ENCODE measurements around the gene IGF1R. TPM values are rescaled to one million over a fixed set of nuclear protein-coding genes. Genes with fewer than 3 reads are reported as not detected.

IGF1R gene
- total and polyA plus RNA-seq, 7 donors: 1.2 to 130 (median 39.6) TPM

GRCh38 chr15:98740295-98740694, 92.0 kb downstream of the IGF1R start:
- 70 to 86% methylated on average over 4 of the region's 4 CpGs for WGBS, 2 donors
- DNase-seq: no peak
- Histone ChIP-seq H3K27ac (peak overlapping the region in 1 of 4 donors; percentile 10), H3K4me3 (no peak overlapping the region), H3K4me1 (peaks cover 0 to 77% (median 65%) of the 10 kb centered on the region in 4 donors), H3K9me3 (no peaks in the 10 kb centered on the region), H3K27me3 (no peaks in the 10 kb centered on the region), H3K36me3 (no peaks in the 10 kb centered on the region)
- TF ChIP-seq EP300 (IDR thresholded peaks at IDR 0.05) (no peak), POLR2AphosphoS5 (IDR thresholded peaks at IDR 0.05) (no peak), CTCF (IDR thresholded peaks at IDR 0.05) (no peak)
- intact Hi-C loops (cut with DNase I): no loop called here

- DNase-seq: no peak
- Histone ChIP-seq H3K36me3 (no peaks in the 10 kb centered on the region), H3K9me3 (no peaks in the 10 kb centered on the region), H3K4me1 (peaks cover 0 to 77% (median 65%) of the 10 kb centered on the region in 4 donors), H3K27me3 (no peaks in the 10 kb centered on the region), H3K27ac (peak overlapping the region in 1 of 4 donors; percentile 10), H3K4me3 (no peak overlapping the region)
- 61 to 76% methylated on average over 4 of the region's 4 CpGs for WGBS, 2 donors
- no peak for TF ChIP-seq CTCF (IDR thresholded peaks at IDR 0.05)
- no peak for TF ChIP-seq POLR2A (IDR thresholded peaks at IDR 0.05)
- no peak for TF ChIP-seq EP300 (IDR thresholded peaks at IDR 0.05)
- TF ChIP-seq POLR2AphosphoS5 (IDR thresholded peaks at IDR 0.05): no peak
- intact Hi-C loops (cut with DNase I): no loop called here
Measured at GRCh38 chr15:98740963-98741362, 92.6 kb downstream of the IGF1R start.

GRCh38 chr15:98743177-98743576, 94.8 kb downstream of the IGF1R start:
- no peak for DNase-seq
- H3K9me3 ChIP-seq: no peaks in the 10 kb centered on the region
- TF ChIP-seq CTCF (IDR thresholded peaks at IDR 0.05): no peak
- no peak for TF ChIP-seq POLR2AphosphoS5 (IDR thresholded peaks at IDR 0.05)
- TF ChIP-seq POLR2A (IDR thresholded peaks at IDR 0.05): no peak
- no peak for TF ChIP-seq EP300 (IDR thresholded peaks at IDR 0.05)
- intact Hi-C loops (cut with DNase I): no loop called here
- H3K4me3 ChIP-seq: no peak overlapping the region
- WGBS, 2 donors: 78 to 81% methylated on average over 6 of the region's 6 CpGs
- H3K27ac ChIP-seq: no peak overlapping the region
- H3K36me3 ChIP-seq: no peaks in the 10 kb centered on the region
- peaks cover 0 to 65% (median 53%) of the 10 kb centered on the region in 4 donors for H3K4me1 ChIP-seq
- no peaks in the 10 kb centered on the region for H3K27me3 ChIP-seq

GRCh38 chr15:98744506-98744905, 96.2 kb downstream of the IGF1R start:
- no peak for TF ChIP-seq POLR2AphosphoS5 (IDR thresholded peaks at IDR 0.05)
- TF ChIP-seq EP300 (IDR thresholded peaks at IDR 0.05): no peak
- no peak for TF ChIP-seq POLR2A (IDR thresholded peaks at IDR 0.05)
- TF ChIP-seq CTCF (IDR thresholded peaks at IDR 0.05): no peak
- no peaks in the 10 kb centered on the region for H3K27me3 ChIP-seq
- no peak overlapping the region for H3K4me3 ChIP-seq
- no peak for DNase-seq
- intact Hi-C loops (cut with DNase I): no loop called here
- H3K4me1 ChIP-seq: peaks cover 0 to 60% (median 50%) of the 10 kb centered on the region in 4 donors
- no peaks in the 10 kb centered on the region for H3K36me3 ChIP-seq
- H3K27ac ChIP-seq: peak overlapping the region in 2 of 4 donors; percentile 4 to 19
- WGBS, 2 donors: 25 to 61% methylated on average over 2 of the region's 2 CpGs
- H3K9me3 ChIP-seq: no peaks in the 10 kb centered on the region

- no peaks in the 10 kb centered on the region for H3K36me3 ChIP-seq
- H3K4me3 ChIP-seq: no peak overlapping the region
- DNase-seq: no peak
- H3K27me3 ChIP-seq: no peaks in the 10 kb centered on the region
- no peaks in the 10 kb centered on the region for H3K9me3 ChIP-seq
- intact Hi-C loops (cut with DNase I): no loop called here
- no peak for TF ChIP-seq CTCF (IDR thresholded peaks at IDR 0.05)
- no peak for TF ChIP-seq POLR2AphosphoS5 (IDR thresholded peaks at IDR 0.05)
- TF ChIP-seq POLR2A (IDR thresholded peaks at IDR 0.05): no peak
- TF ChIP-seq EP300 (IDR thresholded peaks at IDR 0.05): no peak
- WGBS, 2 donors: 19 to 66% methylated on average over 3 of the region's 3 CpGs
- peaks cover 0 to 57% (median 47%) of the 10 kb centered on the region in 4 donors for H3K4me1 ChIP-seq
- peak overlapping the region in 1 of 4 donors; percentile 19 for H3K27ac ChIP-seq
Measured at GRCh38 chr15:98745179-98745578, 96.8 kb downstream of the IGF1R start.
